ENCODE data around the gene MRPS26.
"Not testable (repeated sequence)": the region's sequence is repeated elsewhere in the genome, so short reads cannot be mapped to it uniquely, and the experiment has no call there.

Gene MRPS26

GRCh38 chr20:3014662-3015061 lies 31.2 kb upstream of the MRPS26 start:
- H3K36me3 ChIP-seq (ENCODE audit: control insufficient read depth in 1 of 2, insufficient read depth in 2 of 2, low read depth in 1 of 2, low read length in 2 of 2), result peaks cover 14 to 72% of the 10 kb centered on the region in 2 experiments
- H3K4me2 ChIP-seq (ENCODE audit: low read length, poor library complexity, severe bottlenecking), result no peak overlapping the region
- no peak overlapping the region for H2AK5ac ChIP-seq (ENCODE audit: low read length, severe bottlenecking)
- peaks cover 2% of the 10 kb centered on the region for H3K4me1 ChIP-seq (ENCODE audit: control insufficient read depth, insufficient read depth, low read depth, low read length)
- H3K9ac ChIP-seq (ENCODE audit: low read length), result no peak overlapping the region
- H3K9me3 ChIP-seq (ENCODE audit: control insufficient read depth, low read length), result no peaks in the 10 kb centered on the region
- H3K14ac ChIP-seq (ENCODE audit: low read length in 2 of 2), result no peak overlapping the region
- H3K23ac ChIP-seq (ENCODE audit: low read length in 2 of 2), result no peak overlapping the region
- no peak overlapping the region for H4K8ac ChIP-seq (ENCODE audit: low read length)
- H3K4ac ChIP-seq (ENCODE audit: low read depth in 1 of 2, low read length in 2 of 2), result no peak overlapping the region
- H2BK5ac ChIP-seq (ENCODE audit: low read depth, low read length, poor library complexity, severe bottlenecking), result no peak overlapping the region
- H2BK15ac ChIP-seq (ENCODE audit: low read depth, poor library complexity, severe bottlenecking), result no peak overlapping the region
- DNase-seq, result no peak
- no peak overlapping the region for H4K91ac ChIP-seq (ENCODE audit: low read length)
- H3K4me3 ChIP-seq (ENCODE audit: insufficient read depth in 1 of 2, low read depth in 1 of 2, low read length in 2 of 2), result no peak overlapping the region
- H3K79me1 ChIP-seq (replicated peaks; ENCODE audit: low read length, poor library complexity, severe bottlenecking), result peaks cover 5% of the 10 kb centered on the region
- H3K27me3 ChIP-seq (ENCODE audit: control insufficient read depth in 1 of 2, insufficient read depth in 1 of 2, low read length in 2 of 2), result no peaks in the 10 kb centered on the region
- no peak overlapping the region for H3K18ac ChIP-seq (ENCODE audit: low read depth in 1 of 2, low read length in 2 of 2)
- 95% methylated on average over 3 of the region's 3 CpGs for WGBS
- H2BK12ac ChIP-seq (ENCODE audit: low read length in 2 of 2), result no peak overlapping the region
- no peak overlapping the region for H2BK120ac ChIP-seq (ENCODE audit: low read depth, low read length)
- H2AFZ ChIP-seq (ENCODE audit: low read depth, low read length), result no peak overlapping the region
- H3K27ac ChIP-seq (ENCODE audit: low read length, poor library complexity, severe bottlenecking), result no peak overlapping the region

GRCh38 chr20:3015302-3015701 lies 30.6 kb upstream of the MRPS26 start:
- H3K36me3 ChIP-seq (ENCODE audit: control insufficient read depth in 1 of 2, insufficient read depth in 2 of 2, low read depth in 1 of 2, low read length in 2 of 2), result peaks cover 9 to 69% of the 10 kb centered on the region in 2 experiments
- not testable (repeated sequence) for H3K4me1 ChIP-seq (ENCODE audit: control insufficient read depth, insufficient read depth, low read depth, low read length); H3K4me2 ChIP-seq (ENCODE audit: low read length, poor library complexity, severe bottlenecking); H3K9ac ChIP-seq (ENCODE audit: low read length); H3K4me3 ChIP-seq (ENCODE audit: insufficient read depth in 1 of 2, low read depth in 1 of 2, low read length in 2 of 2); H3K79me1 ChIP-seq (replicated peaks; ENCODE audit: low read length, poor library complexity, severe bottlenecking); H2AFZ ChIP-seq (ENCODE audit: low read depth, low read length); H3K9me3 ChIP-seq (ENCODE audit: control insufficient read depth, low read length); H3K18ac ChIP-seq (ENCODE audit: low read depth in 1 of 2, low read length in 2 of 2); H2AK5ac ChIP-seq (ENCODE audit: low read length, severe bottlenecking); H2BK15ac ChIP-seq (ENCODE audit: low read depth, poor library complexity, severe bottlenecking); H2BK120ac ChIP-seq (ENCODE audit: low read depth, low read length); H3K27me3 ChIP-seq (ENCODE audit: control insufficient read depth in 1 of 2, insufficient read depth in 1 of 2, low read length in 2 of 2); H3K14ac ChIP-seq (ENCODE audit: low read length in 2 of 2); H2BK5ac ChIP-seq (ENCODE audit: low read depth, low read length, poor library complexity, severe bottlenecking); H3K27ac ChIP-seq (ENCODE audit: low read length, poor library complexity, severe bottlenecking); H4K91ac ChIP-seq (ENCODE audit: low read length); H2BK12ac ChIP-seq (ENCODE audit: low read length in 2 of 2); H3K4ac ChIP-seq (ENCODE audit: low read depth in 1 of 2, low read length in 2 of 2); H4K8ac ChIP-seq (ENCODE audit: low read length); H3K23ac ChIP-seq (ENCODE audit: low read length in 2 of 2); DNase-seq
- 100% methylated on average over 2 of the region's 5 CpGs for WGBS

- Histone ChIP-seq H3K27me3 (ENCODE audit: control insufficient read depth in 1 of 2, insufficient read depth in 1 of 2, low read length in 2 of 2) (no peaks in the 10 kb centered on the region), H4K91ac (ENCODE audit: low read length) (no peak overlapping the region), H3K4ac (ENCODE audit: low read depth in 1 of 2, low read length in 2 of 2) (no peak overlapping the region), H3K18ac (ENCODE audit: low read depth in 1 of 2, low read length in 2 of 2) (no peak overlapping the region), H2AK5ac (ENCODE audit: low read length, severe bottlenecking) (no peak overlapping the region), H2BK5ac (ENCODE audit: low read depth, low read length, poor library complexity, severe bottlenecking) (no peak overlapping the region), H3K27ac (ENCODE audit: low read length, poor library complexity, severe bottlenecking) (no peak overlapping the region), H2AFZ (ENCODE audit: low read depth, low read length) (no peak overlapping the region), H3K4me3 (ENCODE audit: insufficient read depth in 1 of 2, low read depth in 1 of 2, low read length in 2 of 2) (no peak overlapping the region), H3K4me1 (ENCODE audit: control insufficient read depth, insufficient read depth, low read depth, low read length) (peaks cover 21% of the 10 kb centered on the region), H3K9ac (ENCODE audit: low read length) (no peak overlapping the region), H3K36me3 (ENCODE audit: control insufficient read depth in 1 of 2, insufficient read depth in 2 of 2, low read depth in 1 of 2, low read length in 2 of 2) (peaks cover 38 to 70% of the 10 kb centered on the region in 2 experiments), H2BK120ac (ENCODE audit: low read depth, low read length) (no peak overlapping the region), H3K79me1 (replicated peaks; ENCODE audit: low read length, poor library complexity, severe bottlenecking) (peaks cover 6% of the 10 kb centered on the region), H3K14ac (ENCODE audit: low read length in 2 of 2) (no peak overlapping the region), H3K4me2 (ENCODE audit: low read length, poor library complexity, severe bottlenecking) (no peak overlapping the region), H3K23ac (ENCODE audit: low read length in 2 of 2) (no peak overlapping the region), H2BK15ac (ENCODE audit: low read depth, poor library complexity, severe bottlenecking) (no peak overlapping the region), H4K8ac (ENCODE audit: low read length) (no peak overlapping the region), H3K9me3 (ENCODE audit: control insufficient read depth, low read length) (no peaks in the 10 kb centered on the region), H2BK12ac (ENCODE audit: low read length in 2 of 2) (no peak overlapping the region)
- WGBS, result over 99% methylated on average over 4 of the region's 4 CpGs
- DNase-seq, result no peak
Observed at GRCh38 chr20:3021327-3021726, 24.5 kb upstream of the MRPS26 start.

GRCh38 chr20:3021777-3022176 lies 24.1 kb upstream of the MRPS26 start:
- H3K4me3 ChIP-seq (ENCODE audit: insufficient read depth in 1 of 2, low read depth in 1 of 2, low read length in 2 of 2), result no peak overlapping the region
- no peak overlapping the region for H3K23ac ChIP-seq (ENCODE audit: low read length in 2 of 2)
- no peak overlapping the region for H4K91ac ChIP-seq (ENCODE audit: low read length)
- H3K27me3 ChIP-seq (ENCODE audit: control insufficient read depth in 1 of 2, insufficient read depth in 1 of 2, low read length in 2 of 2), result no peaks in the 10 kb centered on the region
- H2AK5ac ChIP-seq (ENCODE audit: low read length, severe bottlenecking), result no peak overlapping the region
- no peak overlapping the region for H2BK15ac ChIP-seq (ENCODE audit: low read depth, poor library complexity, severe bottlenecking)
- no peak overlapping the region for H2BK5ac ChIP-seq (ENCODE audit: low read depth, low read length, poor library complexity, severe bottlenecking)
- H3K36me3 ChIP-seq (ENCODE audit: control insufficient read depth in 1 of 2, insufficient read depth in 2 of 2, low read depth in 1 of 2, low read length in 2 of 2), result peaks cover 43 to 70% of the 10 kb centered on the region in 2 experiments
- no peak overlapping the region for H3K27ac ChIP-seq (ENCODE audit: low read length, poor library complexity, severe bottlenecking)
- H2AFZ ChIP-seq (ENCODE audit: low read depth, low read length), result no peak overlapping the region
- H3K14ac ChIP-seq (ENCODE audit: low read length in 2 of 2), result no peak overlapping the region
- no peak overlapping the region for H3K4me2 ChIP-seq (ENCODE audit: low read length, poor library complexity, severe bottlenecking)
- no peak overlapping the region for H3K18ac ChIP-seq (ENCODE audit: low read depth in 1 of 2, low read length in 2 of 2)
- H2BK120ac ChIP-seq (ENCODE audit: low read depth, low read length), result no peak overlapping the region
- H3K4me1 ChIP-seq (ENCODE audit: control insufficient read depth, insufficient read depth, low read depth, low read length), result peaks cover 21% of the 10 kb centered on the region
- 100% methylated on average over 5 of the region's 5 CpGs for WGBS
- H3K4ac ChIP-seq (ENCODE audit: low read depth in 1 of 2, low read length in 2 of 2), result no peak overlapping the region
- H3K9me3 ChIP-seq (ENCODE audit: control insufficient read depth, low read length), result no peaks in the 10 kb centered on the region
- H3K9ac ChIP-seq (ENCODE audit: low read length), result no peak overlapping the region
- DNase-seq, result no peak
- no peak overlapping the region for H4K8ac ChIP-seq (ENCODE audit: low read length)
- H2BK12ac ChIP-seq (ENCODE audit: low read length in 2 of 2), result no peak overlapping the region
- peaks cover 6% of the 10 kb centered on the region for H3K79me1 ChIP-seq (replicated peaks; ENCODE audit: low read length, poor library complexity, severe bottlenecking)

Measured in mesenchymal stem cell (in vitro differentiated cells and primary cell).